Measurements from ENCODE around the gene SAMD9.
"Not testable (repeated sequence)": the region's sequence is repeated elsewhere in the genome, so short reads cannot be mapped to it uniquely, and the experiment has no call there.

The SAMD9 gene

GRCh38 chr7:93119191-93119905 is 1.6 kb upstream of the SAMD9 start:
- no peak for DNase-seq

DNA sequence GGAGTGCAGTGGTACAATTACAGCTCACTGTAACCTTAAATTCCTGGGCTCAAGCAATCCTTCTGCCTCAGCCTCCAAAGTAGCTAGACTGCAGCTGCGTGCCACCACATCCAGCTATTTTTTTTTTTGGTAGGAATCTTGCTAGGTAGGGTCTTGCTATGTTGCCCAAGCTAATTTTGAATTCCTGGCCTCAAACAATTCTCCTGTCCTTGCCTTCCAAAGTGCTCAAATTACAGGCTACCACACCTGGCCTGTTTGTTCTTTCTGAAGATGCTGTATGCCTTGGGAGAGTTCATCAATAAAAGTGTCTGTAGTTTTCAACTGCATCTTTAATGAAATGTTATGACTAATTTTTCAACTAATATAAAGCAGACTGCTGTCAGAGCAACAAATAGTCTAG is 452 bp downstream of the SAMD9 start:
- no peak for DNase-seq

GRCh38 chr7:93115796-93116195 is 2.0 kb downstream of the SAMD9 start:
- no peak for DNase-seq

DNA sequence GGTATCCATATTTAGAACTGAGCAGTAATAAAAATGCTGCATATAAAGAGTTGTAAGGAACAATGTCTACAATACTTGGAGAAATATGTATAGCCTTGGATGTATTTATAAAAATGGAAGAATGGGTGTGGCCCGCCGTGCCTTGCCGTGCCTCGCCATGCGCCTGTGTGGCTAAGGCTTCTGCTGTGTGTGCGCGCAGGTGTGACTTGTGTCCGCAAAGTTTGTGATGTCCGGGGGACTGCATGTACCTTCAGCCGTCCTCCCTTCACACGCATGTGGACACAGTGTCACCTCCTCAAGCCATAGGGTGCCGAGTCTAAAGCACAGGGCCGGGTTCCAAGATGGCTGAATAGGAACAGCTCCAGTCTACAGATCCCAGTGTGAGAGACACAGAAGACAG is 9.8 kb downstream of the SAMD9 start:
- DNase-seq, result no peak

- no peak for DNase-seq
Measured at GRCh38 chr7:93097388-93097787, 20.4 kb downstream of the SAMD9 start.

- DNase-seq, result no peak
Measured at GRCh38 chr7:93092757-93093370, 24.9 kb downstream of the SAMD9 start.

DNA sequence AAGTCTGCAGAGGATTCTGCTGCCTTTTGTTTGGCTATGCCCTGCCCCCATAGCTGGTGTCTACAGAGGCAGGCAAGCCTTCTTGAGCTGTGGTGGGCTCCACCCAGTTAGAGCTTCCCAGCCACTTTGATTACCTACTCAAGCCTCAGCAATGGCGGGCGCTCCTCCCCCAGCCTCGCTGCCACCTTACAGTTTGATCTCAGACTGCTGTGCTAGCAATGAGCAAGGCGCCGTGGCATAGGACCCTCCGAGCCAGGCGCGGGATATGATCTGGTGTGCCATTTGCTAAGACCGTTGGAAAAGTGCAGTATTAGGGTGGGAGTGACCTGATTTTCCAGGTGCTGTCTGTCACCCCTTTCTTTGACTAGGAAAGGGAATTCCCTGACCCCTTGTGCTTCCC is 44.4 kb downstream of the SAMD9 start:
- DNase-seq, result not testable (repeated sequence)

DNA sequence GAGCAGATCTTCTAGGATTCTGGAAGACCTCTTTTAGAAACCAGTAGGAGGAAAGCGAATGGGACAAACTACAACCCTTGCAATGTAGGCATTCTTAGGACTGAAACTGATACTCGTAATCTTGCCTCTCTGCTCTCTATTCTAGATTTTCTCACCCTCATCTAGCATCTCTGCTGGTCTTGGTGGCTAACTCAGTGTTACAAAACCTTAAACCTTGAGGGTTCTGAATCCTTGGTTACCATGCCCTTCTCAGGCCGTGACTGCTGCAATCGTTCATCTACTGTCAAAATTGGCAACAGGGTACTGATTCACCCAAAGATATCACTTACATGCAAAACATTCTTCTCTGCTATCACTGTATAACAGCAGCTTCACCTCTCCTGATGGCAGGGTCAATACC is 55.2 kb downstream of the SAMD9 start:
- DNase-seq, result no peak

GRCh38 chr7:93060865-93061264 is 56.9 kb downstream of the SAMD9 start:
- no peak for DNase-seq

GRCh38 chr7:93060025-93060424 is 57.8 kb downstream of the SAMD9 start:
- DNase-seq, result no peak

GRCh38 chr7:93056621-93057020 is 61.2 kb downstream of the SAMD9 start:
- not testable (repeated sequence) for DNase-seq

DNA sequence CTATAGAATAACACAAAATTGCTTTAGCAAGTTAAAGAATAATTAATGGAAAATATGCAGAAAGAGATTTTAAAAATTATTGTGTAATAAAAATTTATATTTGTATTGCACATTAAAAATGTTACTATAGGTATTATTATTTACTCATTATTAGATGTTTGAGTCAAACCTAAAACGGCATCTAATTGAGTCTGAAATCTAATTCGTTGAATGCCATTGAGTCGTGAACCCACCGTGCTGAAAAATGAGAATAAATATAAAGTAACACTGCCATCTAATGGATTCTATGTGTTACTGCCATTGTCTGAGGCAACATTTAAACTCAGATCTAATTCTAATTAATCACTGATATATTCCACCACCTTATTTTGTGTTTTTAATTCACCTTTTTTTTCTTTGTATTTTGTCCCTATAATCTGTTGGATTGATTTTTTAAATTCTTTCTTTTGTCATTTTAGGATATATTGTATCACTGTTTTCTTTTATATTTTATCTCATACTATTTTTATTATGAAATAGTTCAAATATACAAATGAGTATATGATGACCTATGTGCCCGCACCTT is 62.2 kb downstream of the SAMD9 start:
- DNase-seq, result no peak

DNA sequence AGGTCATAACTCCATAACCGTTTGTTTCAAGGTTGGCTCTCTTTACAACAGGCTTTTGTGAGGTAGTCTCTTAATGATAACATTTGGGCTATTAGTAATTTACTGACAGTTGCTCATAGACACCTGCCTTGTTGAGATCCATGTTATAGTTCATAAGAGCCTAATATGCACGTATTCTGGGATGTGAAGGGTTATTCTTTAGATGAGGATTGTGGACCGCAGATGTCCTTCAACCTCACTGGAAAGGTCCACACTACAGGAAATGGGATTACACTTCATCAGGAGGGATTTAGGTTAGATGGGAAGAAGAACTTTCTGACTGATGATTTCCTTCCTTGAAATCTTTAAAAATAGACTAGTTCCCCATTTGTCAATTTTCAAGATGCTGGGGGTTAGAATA is 62.8 kb downstream of the SAMD9 start:
- no peak for DNase-seq

GRCh38 chr7:93053949-93054943 is 63.5 kb downstream of the SAMD9 start:
- no peak for DNase-seq

DNA sequence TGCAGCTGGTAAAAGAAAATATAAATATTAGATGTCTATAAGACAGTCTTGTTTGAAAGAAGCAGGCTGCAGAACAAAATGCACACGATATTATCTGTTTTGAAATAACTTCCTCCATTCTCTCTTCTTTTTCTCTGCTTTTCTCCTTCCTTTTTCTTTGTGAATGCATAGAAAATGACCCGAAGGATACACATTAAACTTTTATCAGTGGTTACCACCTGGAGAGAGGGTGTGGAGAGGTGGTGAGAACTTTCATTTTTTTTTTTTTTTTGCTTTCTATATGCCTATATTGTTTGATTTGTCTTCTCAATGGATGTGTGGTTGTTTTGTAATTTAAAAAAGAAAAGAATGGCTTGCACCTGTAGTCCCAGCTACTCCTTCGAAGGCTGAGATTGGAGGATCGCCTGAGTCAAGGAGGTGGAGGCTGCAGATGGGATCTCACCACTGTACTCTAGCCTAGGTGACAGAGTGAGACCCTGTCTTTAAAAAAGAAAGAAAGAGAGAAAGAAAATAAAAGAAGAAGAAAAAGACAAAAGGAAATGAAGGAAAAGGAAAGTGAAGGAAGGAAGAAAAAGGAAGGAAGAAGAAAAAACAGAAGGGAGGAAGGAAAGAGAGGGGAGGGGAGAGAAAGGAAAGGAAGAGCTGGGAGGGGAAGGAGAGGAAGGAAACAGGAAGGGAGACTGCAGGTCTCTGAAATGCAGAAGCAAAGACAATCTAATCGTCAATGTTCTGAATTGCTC is 64.4 kb downstream of the SAMD9 start:
- no peak for DNase-seq

- DNase-seq, result no peak
Measured at GRCh38 chr7:93051660-93052059, 66.1 kb downstream of the SAMD9 start.
